Astrocyte of the spinal cord (primary cell): ENCODE results near the gene LHPP.

Source experiments
- DNase-seq: peaks from one replicate; pipeline ENCODE4 v3.0.0; 2011; ENCODE audit warnings: low read depth, low spot score
- H3K4me3 ChIP-seq: 2 replicates; pipeline ENCODE4 v1.5.1; 2011; ENCODE audit warnings: low read depth, mild to moderate bottlenecking, low read length, moderate library complexity
- CTCF ChIP-seq: IDR thresholded peaks from 2 replicates; pipeline ENCODE4 v1.5.1; 2012; ENCODE audit warnings: low read depth, mild to moderate bottlenecking, low read length, inconsistent platforms
- in situ Hi-C: cut with HindIII; loops from 2 replicates; pipeline ENCODE4 v1.10.0; 2017; ENCODE audit warnings: low sequenced_read_pairs

Gene LHPP

DNA sequence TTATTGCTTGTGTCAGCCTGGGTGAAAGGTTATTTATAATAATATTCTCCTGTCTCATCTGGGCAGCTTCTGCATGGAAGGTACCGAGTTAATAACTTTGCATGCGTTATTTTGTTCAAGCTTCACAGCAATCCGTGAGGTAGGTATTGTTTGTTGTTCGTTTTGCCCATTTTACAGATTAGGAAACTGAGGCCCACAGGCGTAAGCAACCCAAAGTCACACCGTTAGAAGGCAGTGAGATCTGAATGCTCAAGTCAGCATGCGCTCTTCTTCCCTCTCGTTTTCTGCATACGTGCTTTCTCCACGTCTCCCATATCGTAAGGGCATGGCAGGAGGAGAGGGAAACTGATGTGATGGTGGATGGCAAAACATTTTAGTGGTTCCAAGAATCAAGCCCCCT, 34.1 kb downstream of the LHPP start:
- H3K4me3 ChIP-seq = no peak overlapping the region
- in situ Hi-C loops = no loop called here
- TF ChIP-seq CTCF = no peak
- no peak for DNase-seq

GRCh38 chr10:124496150-124496549, 34.5 kb downstream of the LHPP start:
- no peak for TF ChIP-seq CTCF
- no peak overlapping the region for H3K4me3 ChIP-seq
- in situ Hi-C loops = no loop called here
- no peak for DNase-seq

- in situ Hi-C loops = no loop called here
- no peak for TF ChIP-seq CTCF
- H3K4me3 ChIP-seq = no peak overlapping the region
- no peak for DNase-seq
These were observed 35.0 kb downstream of the LHPP start for GRCh38 chr10:124496620-124497019.

GRCh38 chr10:124497196-124497881, 35.7 kb downstream of the LHPP start:
- DNase-seq = no peak
- no peak overlapping the region for H3K4me3 ChIP-seq
- TF ChIP-seq CTCF = no peak
- in situ Hi-C loops = no loop called here

DNA sequence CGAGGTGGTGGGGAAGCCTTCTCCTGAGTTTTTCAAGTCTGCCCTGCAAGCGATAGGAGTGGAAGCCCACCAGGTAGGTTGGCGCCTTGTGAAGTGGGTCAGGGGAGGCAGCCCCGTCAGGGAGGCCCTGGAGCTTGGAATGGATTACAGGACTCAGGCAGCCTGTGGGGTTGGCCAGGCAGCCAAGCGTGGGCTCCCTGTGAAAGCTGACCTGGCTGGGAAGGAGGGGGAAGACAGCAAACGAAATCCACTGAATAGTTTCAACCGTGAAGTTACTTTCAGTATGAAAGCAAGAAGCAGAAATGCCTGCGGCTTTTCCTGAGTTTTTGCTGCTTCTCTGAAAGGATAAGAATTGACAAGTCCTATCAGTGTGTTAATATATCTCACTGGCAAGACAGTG, 36.4 kb downstream of the LHPP start:
- H3K4me3 ChIP-seq = no peak overlapping the region
- no peak for TF ChIP-seq CTCF
- in situ Hi-C loops = no loop called here
- no peak for DNase-seq

GRCh38 chr10:124500757-124501156, 39.1 kb downstream of the LHPP start:
- H3K4me3 ChIP-seq = no peak overlapping the region
- no peak for DNase-seq
- in situ Hi-C loops = no loop called here
- TF ChIP-seq CTCF = no peak
